Midbrain (tissue), 1 donor: ENCODE results near the gene VAV3.

Experiments
- DNase-seq: peaks from one replicate; lab custom pipeline; 2025; lab: John Stamatoyannopoulos, UW

Gene VAV3

GRCh38 chr1:107640207-107640606 lies 324.8 kb downstream of the VAV3 start:
- no peak for DNase-seq

- no peak for DNase-seq
These were observed 327.9 kb downstream of the VAV3 start for GRCh38 chr1:107637101-107637500.

GRCh38 chr1:107633596-107633995 lies 331.4 kb downstream of the VAV3 start:
- DNase-seq: no peak

- no peak for DNase-seq
These were observed 338.7 kb downstream of the VAV3 start for GRCh38 chr1:107626073-107626796.

- no peak for DNase-seq
These were observed 339.5 kb downstream of the VAV3 start for GRCh38 chr1:107625405-107626029.

GRCh38 chr1:107623431-107623830 lies 341.5 kb downstream of the VAV3 start:
- DNase-seq: no peak

- no peak for DNase-seq
These were observed 342.0 kb downstream of the VAV3 start for GRCh38 chr1:107622966-107623365.

GRCh38 chr1:107622535-107622934 lies 342.4 kb downstream of the VAV3 start:
- no peak for DNase-seq

GRCh38 chr1:107620753-107621152 lies 344.2 kb downstream of the VAV3 start:
- DNase-seq: no peak

- no peak for DNase-seq
These were observed 346.4 kb downstream of the VAV3 start for GRCh38 chr1:107618539-107618938.

- DNase-seq: no peak
These were observed 347.1 kb downstream of the VAV3 start for GRCh38 chr1:107617921-107618320.

GRCh38 chr1:107617456-107617855 lies 347.5 kb downstream of the VAV3 start:
- no peak for DNase-seq

GRCh38 chr1:107609808-107610207 lies 355.2 kb downstream of the VAV3 start:
- no peak for DNase-seq

GRCh38 chr1:107604825-107605224 lies 360.2 kb downstream of the VAV3 start:
- no peak for DNase-seq

- no peak for DNase-seq
These were observed 364.3 kb downstream of the VAV3 start for GRCh38 chr1:107600607-107601160.

- no peak for DNase-seq
These were observed 365.8 kb downstream of the VAV3 start for GRCh38 chr1:107599220-107599619.

- no peak for DNase-seq
These were observed 367.7 kb downstream of the VAV3 start for GRCh38 chr1:107597290-107597689.

GRCh38 chr1:107594536-107594935 lies 370.4 kb downstream of the VAV3 start:
- DNase-seq: no peak

- no peak for DNase-seq
These were observed 371.3 kb downstream of the VAV3 start for GRCh38 chr1:107593501-107594209.

- no peak for DNase-seq
These were observed 373.9 kb downstream of the VAV3 start for GRCh38 chr1:107590900-107591622.

- no peak for DNase-seq
These were observed 374.9 kb downstream of the VAV3 start for GRCh38 chr1:107590087-107590486.

- no peak for DNase-seq
These were observed 376.7 kb downstream of the VAV3 start for GRCh38 chr1:107588321-107588720.
